Heart left ventricle (tissue), 16 donors: Measurements from ENCODE around the gene NEDD4L. TPM values are rescaled to one million over a fixed set of nuclear protein-coding genes. Genes with fewer than 3 reads are reported as not detected.

ENCODE experiments used
- ATAC-seq, 4 donors: fragments of 200-7000 bp; cut with Tn5 transposase; one replicate each; pipeline ENCODE4 v1.9.1; 2020 to 2022; ENCODE audit warnings: moderate library complexity in 4 of 4, mild to moderate bottlenecking in 3 of 4, moderate number of reproducible peaks in 1 of 4
- DNase-seq, 5 donors: peaks; one replicate each; pipeline ENCODE4 v3.0.0-alpha.2; 2020
- H3K27ac ChIP-seq, 12 donors: fragments of 200-600 bp; sonication (generic) in 4 of 12; one replicate each; pipeline versions ENCODE4 v1.5.0 to v1.8.0; 2016 to 2022; ENCODE audit warnings: mild to moderate bottlenecking in 2 of 12
- H3K27me3 ChIP-seq, 9 donors: fragments of 200-600 bp; sonication (generic) in 2 of 9; one replicate each; pipeline versions ENCODE4 v1.5.1 to v1.8.0; 2016 to 2022; ENCODE audit warnings: mild to moderate bottlenecking in 3 of 9
- H3K36me3 ChIP-seq, 9 donors: fragments of 200-600 bp; sonication (generic) in 2 of 9; one replicate each; pipeline versions ENCODE4 v1.5.0 to v1.8.0; 2018 to 2022; ENCODE audit warnings: mild to moderate bottlenecking in 2 of 9
- H3K4me1 ChIP-seq, 12 donors: fragments of 200-600 bp; sonication (generic) in 4 of 12; one replicate each; pipeline versions ENCODE4 v1.5.0 to v1.8.0; 2016 to 2022; ENCODE audit warnings: mild to moderate bottlenecking in 3 of 12
- H3K4me3 ChIP-seq, 12 donors: fragments of 200-600 bp; sonication (generic) in 4 of 12; one replicate each; pipeline versions ENCODE4 v1.5.0 to v1.8.0; 2017 to 2022; ENCODE audit warnings: mild to moderate bottlenecking in 9 of 12, moderate library complexity in 4 of 12
- H3K9me3 ChIP-seq, 12 donors: fragments of 200-600 bp; sonication (generic) in 4 of 12; one replicate each; pipeline versions ENCODE4 v1.5.0 to v1.8.0; 2016 to 2022; ENCODE audit warnings: mild to moderate bottlenecking in 1 of 12
- POLR2A ChIP-seq, 2 donors: fragments of 450-650 bp; IDR thresholded peaks; one replicate each; pipeline ENCODE4 v1.6.1; 2017; ENCODE audit warnings: antibody characterized with exemption in 2 of 2, mild to moderate bottlenecking in 2 of 2, moderate library complexity in 2 of 2
- WGBS, 4 donors: extraction: QIAGEN DNeasy Blood & Tissue Kit in 2 of 4; methylation state at CpG; one replicate each; pipeline versions ENCODE4 v1.1.5 to v1.1.7; 2013 to 2018; 5-methylcytosine and 5-hydroxymethylcytosine counted together
- intact Hi-C, 10 donors: fragments of 100-400 bp; cut with DNase I; formaldehyde crosslinking; loops; one replicate each; pipeline versions ENCODE4 v1.11.1 to v1.14.2; 2022
- polyA plus RNA-seq, 2 donors: library from polyadenylated mRNA; stranded (reverse); fragments of 200-250 nt; gene quantifications; one replicate each; pipeline ENCODE4 v1.2.3, GENCODE V29; 2013
- total RNA-seq, 9 donors: library from RNA; depleted of rRNA in 2 of 9; stranded (reverse); fragments of >200 nt in 2 of 9; fragmentation: NEBNext Ultra II Directional in 3 of 9; extraction: Animal tissue kit (Norgen Biotek cat#: 25700) in 3 of 9; gene quantifications; one replicate each; pipeline versions ENCODE4 v1.1.0 to v1.2.4, GENCODE V29; 2016 to 2023
- TF ChIP-seq, protein P1 (sequence below), 12 donors: fragments of 200-600 bp; sonication (generic) in 4 of 12; IDR thresholded peaks; one replicate each; pipeline versions ENCODE4 v1.5.0 to v1.8.0; 2018 to 2022; ENCODE audit warnings: antibody characterized with exemption in 12 of 12, mild to moderate bottlenecking in 5 of 12
- donor health status: ischemic (EF 13 %, LVEDD 7.1; RV severe dilation, severe dysfunction).
- donor health status: healthy with polysubstance abuse.
- donor health status: DM: no; HTN: yes; CAD: no.
- donor health status: DM: no; HTN: no; CAD: no.
- donor health status: ischemic (EF 25% LVEDD 6.9; RV normal size, moderate dysfunction).
- donor health status: ischemic (EF 25% LVEDD 5.7; RV mildly dilated, moderate dysfunction).
- donor health status: healthy.
- donor health status: DM: yes; HTN: yes; CAD: no.
- donor health status: ischemic (EF 35%, LVEDD 5.7; RV mildly dilated, moderate dysfunction).
- donor health status: nonischemic (EF 11% LVEDD 7.7; RV severe dilation, severe dysfunction).
- donor health status: DM: yes; HTN: yes; CAD: no.
- donor health status: PGD.
- donor health status: ischemic (EF 29% LVEDD 5.4; RV normal size, mild dysfunction).
- donor health status: nonischemic (EF 23%, LVEDD 6.1; RV moderate dilation, normal function).

NEDD4L gene
- total and polyA plus RNA-seq, 11 donors: 14.7 to 64.1 (median 51.7) TPM

- H3K9me3 ChIP-seq: no peaks in the 10 kb centered on the region
- intact Hi-C loops: loop anchor here in 1 of 10 donors (10.0 kb wide), 1 partner anchor 57 kb away; no protein-coding TSS in a partner anchor
- peaks cover 0 to 8% (median 0%) of the 10 kb centered on the region in 12 donors for H3K4me1 ChIP-seq
- H3K4me3 ChIP-seq: no peak overlapping the region
- no peaks in the 10 kb centered on the region for H3K27me3 ChIP-seq
- no peaks in the 10 kb centered on the region for H3K36me3 ChIP-seq
- WGBS, 4 donors: 65 to 74% (median 70%) methylated on average over 6 of the region's 6 CpGs
- TF ChIP-seq, protein P1, sequence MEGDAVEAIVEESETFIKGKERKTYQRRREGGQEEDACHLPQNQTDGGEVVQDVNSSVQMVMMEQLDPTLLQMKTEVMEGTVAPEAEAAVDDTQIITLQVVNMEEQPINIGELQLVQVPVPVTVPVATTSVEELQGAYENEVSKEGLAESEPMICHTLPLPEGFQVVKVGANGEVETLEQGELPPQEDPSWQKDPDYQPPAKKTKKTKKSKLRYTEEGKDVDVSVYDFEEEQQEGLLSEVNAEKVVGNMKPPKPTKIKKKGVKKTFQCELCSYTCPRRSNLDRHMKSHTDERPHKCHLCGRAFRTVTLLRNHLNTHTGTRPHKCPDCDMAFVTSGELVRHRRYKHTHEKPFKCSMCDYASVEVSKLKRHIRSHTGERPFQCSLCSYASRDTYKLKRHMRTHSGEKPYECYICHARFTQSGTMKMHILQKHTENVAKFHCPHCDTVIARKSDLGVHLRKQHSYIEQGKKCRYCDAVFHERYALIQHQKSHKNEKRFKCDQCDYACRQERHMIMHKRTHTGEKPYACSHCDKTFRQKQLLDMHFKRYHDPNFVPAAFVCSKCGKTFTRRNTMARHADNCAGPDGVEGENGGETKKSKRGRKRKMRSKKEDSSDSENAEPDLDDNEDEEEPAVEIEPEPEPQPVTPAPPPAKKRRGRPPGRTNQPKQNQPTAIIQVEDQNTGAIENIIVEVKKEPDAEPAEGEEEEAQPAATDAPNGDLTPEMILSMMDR (IDR thresholded peaks at IDR 0.05): no peak
- TF ChIP-seq POLR2A (IDR thresholded peaks at IDR 0.05): no peak
- peak in 2 of 4 donors; percentile 46 to 52 for ATAC-seq
- peak overlapping the region in 1 of 12 donors; percentile 3 for H3K27ac ChIP-seq
- no peak for DNase-seq
Measured at GRCh38 chr18:58417752-58418151, 373.7 kb downstream of the NEDD4L start.

GRCh38 chr18:58418361-58418760 lies 374.3 kb downstream of the NEDD4L start:
- ATAC-seq (no peak), DNase-seq (no peak)
- Histone ChIP-seq H3K27ac (no peak overlapping the region), H3K4me1 (peaks cover 0 to 8% (median 0%) of the 10 kb centered on the region in 12 donors), H3K9me3 (no peaks in the 10 kb centered on the region), H3K4me3 (no peak overlapping the region), H3K27me3 (no peaks in the 10 kb centered on the region), H3K36me3 (no peaks in the 10 kb centered on the region)
- TF ChIP-seq POLR2A (IDR thresholded peaks at IDR 0.05): no peak
- TF ChIP-seq, protein P1 (IDR thresholded peaks at IDR 0.05): no peak
- WGBS, 4 donors: 89 to 94% (median 92%) methylated on average over 4 of the region's 4 CpGs
- intact Hi-C loops: loop anchor here in 1 of 10 donors (10.0 kb wide), 1 partner anchor 56 kb away; no protein-coding TSS in a partner anchor

- 65 to 68% (median 68%) methylated on average over 4 of the region's 4 CpGs for WGBS, 4 donors
- no peak for DNase-seq
- Histone ChIP-seq H3K4me3 (no peak overlapping the region), H3K27ac (no peak overlapping the region), H3K36me3 (no peaks in the 10 kb centered on the region), H3K4me1 (peaks cover 0 to 8% (median 0%) of the 10 kb centered on the region in 12 donors), H3K27me3 (no peaks in the 10 kb centered on the region), H3K9me3 (no peaks in the 10 kb centered on the region)
- TF ChIP-seq, protein P1 (IDR thresholded peaks at IDR 0.05): no peak
- TF ChIP-seq POLR2A (IDR thresholded peaks at IDR 0.05): no peak
- ATAC-seq: no peak
- intact Hi-C loops: loop anchor here in 2 of 10 donors (10.0 kb wide), 1 partner anchor 55 kb away; no protein-coding TSS in a partner anchor
Measured at GRCh38 chr18:58419587-58420199, 375.7 kb downstream of the NEDD4L start.

GRCh38 chr18:58426611-58427010 lies 382.6 kb downstream of the NEDD4L start:
- no peak for TF ChIP-seq POLR2A (IDR thresholded peaks at IDR 0.05)
- TF ChIP-seq, protein P1 (IDR thresholded peaks at IDR 0.05): no peak

More at GRCh38 chr18:58426611-58427010, 382.6 kb downstream of the NEDD4L start:
- no peaks in the 10 kb centered on the region for H3K27me3 ChIP-seq
- intact Hi-C loops: loop anchor here in 1 of 10 donors (10.0 kb wide), 1 partner anchor 48 kb away; no protein-coding TSS in a partner anchor
- WGBS, 4 donors: 87 to 89% (median 88%) methylated on average over 4 of the region's 4 CpGs
- DNase-seq (no peak), ATAC-seq (no peak)
- H3K27ac ChIP-seq: no peak overlapping the region
- H3K9me3 ChIP-seq: no peaks in the 10 kb centered on the region
- no peaks in the 10 kb centered on the region for H3K36me3 ChIP-seq
- no peak overlapping the region for H3K4me3 ChIP-seq
- no peaks in the 10 kb centered on the region for H3K4me1 ChIP-seq
